ENCODE data around the gene ARPC1B. TPM values are rescaled to one million over a fixed set of nuclear protein-coding genes. Genes with fewer than 3 reads are reported as not detected.

The ARPC1B gene
- total RNA-seq, 1 donor from 2014 or later, result 175 TPM

DNA sequence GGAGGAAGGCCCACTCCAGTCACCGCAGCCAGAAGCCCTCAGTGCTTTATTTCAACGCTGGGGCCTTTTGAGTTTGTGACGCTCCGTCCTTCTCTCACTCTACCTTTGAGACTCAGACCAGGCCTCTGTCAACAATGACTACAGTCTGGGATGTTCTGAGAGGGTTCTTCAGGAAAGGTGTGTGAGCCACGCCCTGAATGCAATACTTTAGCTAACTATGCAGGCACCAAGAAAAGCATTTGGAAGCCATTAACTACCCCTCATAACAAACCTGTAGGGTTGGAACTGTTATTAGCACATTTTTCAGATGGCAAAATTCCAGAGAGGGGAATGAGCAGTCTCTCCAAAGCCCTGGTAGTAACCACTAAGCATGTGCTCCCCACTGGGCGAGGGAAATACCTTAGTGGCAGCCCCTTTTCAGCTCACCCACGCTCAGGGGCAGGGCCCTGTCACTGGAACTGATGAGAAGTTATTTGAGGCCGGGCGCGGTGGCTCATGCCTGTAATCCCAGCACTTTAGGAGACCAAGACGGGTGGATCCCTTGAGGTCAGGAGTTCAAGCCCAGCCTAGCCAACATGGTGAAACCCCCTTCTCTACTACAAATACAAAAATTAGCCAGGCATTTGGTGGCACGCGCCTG, 5.7 kb upstream of the ARPC1B start:
- Histone ChIP-seq H3K4me3 (ENCODE audit: insufficient read depth, low read depth, low read length) (no peak overlapping the region), H2AFZ (ENCODE audit: low read depth, low read length) (no peak overlapping the region), H3K27me3 (ENCODE audit: insufficient read depth, low read length) (no peaks in the 10 kb centered on the region), H3K27ac (ENCODE audit: low read depth, low read length) (no peak overlapping the region), H3K36me3 (ENCODE audit: insufficient read depth, low read length) (peaks cover 26% of the 10 kb centered on the region), H4K20me1 (ENCODE audit: insufficient read depth, low read length) (peaks cover 27% of the 10 kb centered on the region), H3K4me1 (ENCODE audit: insufficient read depth, low read length) (peaks cover 3% of the 10 kb centered on the region), H3K9me3 (ENCODE audit: insufficient read depth, low read depth, low read length) (no peaks in the 10 kb centered on the region), H3K4me2 (ENCODE audit: low read length) (no peak overlapping the region), H3K79me2 (ENCODE audit: insufficient read depth, low read length) (no peaks in the 10 kb centered on the region), H3K9ac (ENCODE audit: low read length) (no peak overlapping the region)
- Mint-ChIP-seq H3K9me3 (ENCODE audit: unreplicated experiment) (no peaks in the 10 kb centered on the region), H3K36me3 (ENCODE audit: low read depth, unreplicated experiment) (peaks cover 11% of the 10 kb centered on the region), H3K4me3 (ENCODE audit: unreplicated experiment) (no peak overlapping the region), H3K27me3 (ENCODE audit: low read depth, unreplicated experiment) (no peaks in the 10 kb centered on the region), H3K4me1 (ENCODE audit: low read depth, unreplicated experiment) (peaks cover 3% of the 10 kb centered on the region), H3K27ac (ENCODE audit: unreplicated experiment) (no peak overlapping the region)
- no peak for DNase-seq (ENCODE audit: low read depth)
- no peak for TF ChIP-seq EZH2 (IDR thresholded peaks at IDR 0.05; ENCODE audit: insufficient read depth, low read length)
- TF ChIP-seq, protein P1, sequence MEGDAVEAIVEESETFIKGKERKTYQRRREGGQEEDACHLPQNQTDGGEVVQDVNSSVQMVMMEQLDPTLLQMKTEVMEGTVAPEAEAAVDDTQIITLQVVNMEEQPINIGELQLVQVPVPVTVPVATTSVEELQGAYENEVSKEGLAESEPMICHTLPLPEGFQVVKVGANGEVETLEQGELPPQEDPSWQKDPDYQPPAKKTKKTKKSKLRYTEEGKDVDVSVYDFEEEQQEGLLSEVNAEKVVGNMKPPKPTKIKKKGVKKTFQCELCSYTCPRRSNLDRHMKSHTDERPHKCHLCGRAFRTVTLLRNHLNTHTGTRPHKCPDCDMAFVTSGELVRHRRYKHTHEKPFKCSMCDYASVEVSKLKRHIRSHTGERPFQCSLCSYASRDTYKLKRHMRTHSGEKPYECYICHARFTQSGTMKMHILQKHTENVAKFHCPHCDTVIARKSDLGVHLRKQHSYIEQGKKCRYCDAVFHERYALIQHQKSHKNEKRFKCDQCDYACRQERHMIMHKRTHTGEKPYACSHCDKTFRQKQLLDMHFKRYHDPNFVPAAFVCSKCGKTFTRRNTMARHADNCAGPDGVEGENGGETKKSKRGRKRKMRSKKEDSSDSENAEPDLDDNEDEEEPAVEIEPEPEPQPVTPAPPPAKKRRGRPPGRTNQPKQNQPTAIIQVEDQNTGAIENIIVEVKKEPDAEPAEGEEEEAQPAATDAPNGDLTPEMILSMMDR (IDR thresholded peaks at IDR 0.05; ENCODE audit: insufficient read depth, low read depth, low read length), result no peak
- no peak for FAIRE-seq

DNA sequence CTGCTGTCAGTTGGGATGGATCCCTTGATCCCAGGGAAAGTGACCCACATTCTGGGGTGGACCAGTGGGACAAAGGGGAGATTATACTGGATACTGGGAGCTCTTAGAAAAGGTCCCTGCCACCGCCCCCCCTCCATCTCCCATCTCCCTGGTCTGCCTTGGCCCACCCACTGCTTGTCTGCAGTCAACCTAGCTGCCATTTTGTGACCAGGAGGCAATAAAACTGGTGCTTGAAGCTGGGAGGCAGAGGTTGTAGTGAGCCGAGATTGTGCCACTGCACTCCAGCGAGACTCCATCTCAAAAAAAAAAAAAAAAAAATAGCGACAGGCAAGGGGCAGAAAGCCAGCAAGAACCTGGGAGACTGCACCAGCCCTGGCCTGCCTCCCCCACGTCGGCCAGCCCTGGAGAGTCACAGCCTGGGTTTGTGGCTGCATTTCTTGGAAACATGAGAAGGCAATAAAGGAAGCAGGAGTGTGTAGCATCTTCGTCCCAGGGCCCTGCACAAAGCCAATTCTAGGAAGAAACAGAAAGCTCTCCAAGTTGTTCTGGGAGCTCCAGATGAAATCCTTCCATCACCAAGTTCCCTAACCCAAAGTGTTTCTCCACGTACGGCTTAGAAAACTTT, 4.7 kb upstream of the ARPC1B start:
- no peak overlapping the region for H2AFZ ChIP-seq (ENCODE audit: low read depth, low read length)
- peaks cover 24% of the 10 kb centered on the region for H4K20me1 ChIP-seq (ENCODE audit: insufficient read depth, low read length)
- FAIRE-seq, result no peak
- Mint-ChIP-seq H3K27me3 (ENCODE audit: low read depth, unreplicated experiment) (no peaks in the 10 kb centered on the region), H3K9me3 (ENCODE audit: unreplicated experiment) (no peaks in the 10 kb centered on the region), H3K36me3 (ENCODE audit: low read depth, unreplicated experiment) (peaks cover 7% of the 10 kb centered on the region), H3K27ac (ENCODE audit: unreplicated experiment) (no peak overlapping the region), H3K4me1 (ENCODE audit: low read depth, unreplicated experiment) (peaks cover 3% of the 10 kb centered on the region), H3K4me3 (ENCODE audit: unreplicated experiment) (no peak overlapping the region)
- no peak overlapping the region for H3K4me2 ChIP-seq (ENCODE audit: low read length)
- no peaks in the 10 kb centered on the region for H3K27me3 ChIP-seq (ENCODE audit: insufficient read depth, low read length)
- H3K9ac ChIP-seq (ENCODE audit: low read length), result no peak overlapping the region
- H3K27ac ChIP-seq (ENCODE audit: low read depth, low read length), result no peak overlapping the region
- H3K36me3 ChIP-seq (ENCODE audit: insufficient read depth, low read length), result peaks cover 19% of the 10 kb centered on the region
- TF ChIP-seq EZH2 (IDR thresholded peaks at IDR 0.05; ENCODE audit: insufficient read depth, low read length), result no peak
- TF ChIP-seq, protein P1 (IDR thresholded peaks at IDR 0.05; ENCODE audit: insufficient read depth, low read depth, low read length), result no peak
- H3K4me3 ChIP-seq (ENCODE audit: insufficient read depth, low read depth, low read length), result no peak overlapping the region
- H3K4me1 ChIP-seq (ENCODE audit: insufficient read depth, low read length), result peaks cover 3% of the 10 kb centered on the region
- peak; percentile 42 for DNase-seq (ENCODE audit: low read depth)
- H3K79me2 ChIP-seq (ENCODE audit: insufficient read depth, low read length), result no peaks in the 10 kb centered on the region
- no peaks in the 10 kb centered on the region for H3K9me3 ChIP-seq (ENCODE audit: insufficient read depth, low read depth, low read length)

DNA sequence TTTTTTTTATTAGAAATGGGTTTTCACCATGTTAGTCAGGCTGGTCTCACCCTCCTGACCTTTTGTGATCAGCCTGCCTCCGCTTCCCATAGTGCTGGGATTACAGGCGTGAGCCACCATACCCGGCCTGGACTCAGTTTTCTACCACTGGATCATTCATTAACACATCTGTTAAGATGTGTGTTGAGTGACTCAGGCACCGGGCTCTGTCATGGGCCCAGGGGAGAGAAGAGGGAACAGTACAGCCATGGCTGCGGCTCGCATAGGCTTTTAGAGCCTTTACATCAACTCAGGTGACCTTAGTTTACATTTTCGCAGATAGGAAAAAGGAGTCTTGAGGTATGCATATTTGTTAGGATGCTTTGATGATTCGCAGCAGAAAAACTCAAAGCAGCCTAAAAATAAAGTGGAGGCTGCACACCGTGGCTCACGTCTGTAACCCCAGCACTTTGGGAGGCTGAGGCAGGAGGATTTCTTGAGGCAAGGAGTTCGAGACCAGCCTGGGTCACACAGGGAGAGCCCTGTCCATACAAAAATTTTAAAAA, 3.1 kb upstream of the ARPC1B start:
- DNase-seq (ENCODE audit: low read depth) (no peak), FAIRE-seq (no peak)
- Mint-ChIP-seq H3K27me3 (ENCODE audit: low read depth, unreplicated experiment) (no peaks in the 10 kb centered on the region), H3K27ac (ENCODE audit: unreplicated experiment) (no peak overlapping the region), H3K4me3 (ENCODE audit: unreplicated experiment) (no peak overlapping the region), H3K4me1 (ENCODE audit: low read depth, unreplicated experiment) (peaks cover 3% of the 10 kb centered on the region), H3K36me3 (ENCODE audit: low read depth, unreplicated experiment) (peaks cover 2% of the 10 kb centered on the region), H3K9me3 (ENCODE audit: unreplicated experiment) (no peaks in the 10 kb centered on the region)
- no peak overlapping the region for H2AFZ ChIP-seq (ENCODE audit: low read depth, low read length)
- H3K9ac ChIP-seq (ENCODE audit: low read length), result no peak overlapping the region
- no peak for TF ChIP-seq EZH2 (IDR thresholded peaks at IDR 0.05; ENCODE audit: insufficient read depth, low read length)
- TF ChIP-seq, protein P1 (IDR thresholded peaks at IDR 0.05; ENCODE audit: insufficient read depth, low read depth, low read length), result no peak
- no peaks in the 10 kb centered on the region for H3K27me3 ChIP-seq (ENCODE audit: insufficient read depth, low read length)
- H3K4me2 ChIP-seq (ENCODE audit: low read length), result no peak overlapping the region
- peaks cover 12% of the 10 kb centered on the region for H3K79me2 ChIP-seq (ENCODE audit: insufficient read depth, low read length)
- no peak overlapping the region for H3K4me3 ChIP-seq (ENCODE audit: insufficient read depth, low read depth, low read length)
- no peaks in the 10 kb centered on the region for H3K9me3 ChIP-seq (ENCODE audit: insufficient read depth, low read depth, low read length)
- H3K36me3 ChIP-seq (ENCODE audit: insufficient read depth, low read length), result peaks cover 7% of the 10 kb centered on the region
- peaks cover 25% of the 10 kb centered on the region for H4K20me1 ChIP-seq (ENCODE audit: insufficient read depth, low read length)
- peaks cover 3% of the 10 kb centered on the region for H3K4me1 ChIP-seq (ENCODE audit: insufficient read depth, low read length)
- H3K27ac ChIP-seq (ENCODE audit: low read depth, low read length), result no peak overlapping the region
